T1000 (cell line): ENCODE measurements around the gene HM13.
"Not testable (repeated sequence)": the region's sequence is repeated elsewhere in the genome, so short reads cannot be mapped to it uniquely, and the experiment has no call there.

Experiments used
- DNase-seq: peaks from one replicate; lab custom pipeline; 2025; ENCODE audit warnings: mixed read lengths; lab: John Stamatoyannopoulos, UW

HM13 gene

DNA sequence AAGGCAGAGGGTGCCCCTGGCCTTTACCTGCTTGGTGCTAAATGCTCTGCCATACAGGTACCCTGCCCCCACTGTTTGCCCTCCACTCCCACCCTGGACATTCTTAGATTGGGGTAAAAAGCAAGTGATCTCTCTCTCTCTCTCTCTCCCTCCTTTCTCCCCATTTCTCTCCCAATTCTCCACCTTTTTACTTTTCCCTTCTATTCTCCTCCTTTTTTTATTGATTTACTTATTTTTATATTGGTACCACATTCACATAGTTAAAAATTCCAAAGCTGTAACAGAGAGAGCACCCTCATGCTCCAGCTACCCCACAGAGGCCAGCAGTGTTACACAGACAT is 53.1 kb downstream of the HM13 start:
- no peak for DNase-seq

DNA sequence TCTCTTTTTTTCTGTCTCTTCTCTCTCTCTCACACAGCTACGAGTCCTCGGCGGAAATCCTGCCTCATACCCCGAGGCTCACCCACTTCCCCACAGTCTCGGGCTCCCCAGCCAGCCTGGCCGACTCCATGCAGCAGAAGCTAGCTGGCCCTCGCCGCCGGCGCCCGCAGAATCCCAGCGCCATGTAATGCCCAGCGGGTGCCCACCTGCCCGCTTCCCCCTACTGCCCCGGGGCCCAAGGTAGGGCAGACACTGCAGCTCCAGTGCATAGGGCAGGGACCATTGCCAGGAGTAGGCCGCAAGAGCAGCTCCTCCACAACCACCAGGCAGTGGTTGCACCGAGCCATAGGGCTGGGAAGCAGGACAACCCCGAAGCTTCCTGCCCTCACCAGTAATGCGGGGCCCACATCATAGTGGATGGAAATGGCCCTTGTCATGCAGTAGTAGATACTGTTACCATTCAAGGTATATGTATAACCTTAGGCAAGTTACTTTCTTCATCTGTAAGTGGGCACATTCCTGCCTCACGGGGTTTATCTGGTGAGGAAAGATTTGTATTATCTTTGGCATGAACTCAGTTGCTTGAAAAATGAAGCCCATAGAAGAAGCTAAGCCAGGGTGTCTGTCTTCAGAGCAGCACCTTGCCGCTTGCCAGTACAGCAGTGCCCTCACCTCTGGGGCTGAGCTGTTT is 53.9 kb downstream of the HM13 start:
- DNase-seq = no peak

DNA sequence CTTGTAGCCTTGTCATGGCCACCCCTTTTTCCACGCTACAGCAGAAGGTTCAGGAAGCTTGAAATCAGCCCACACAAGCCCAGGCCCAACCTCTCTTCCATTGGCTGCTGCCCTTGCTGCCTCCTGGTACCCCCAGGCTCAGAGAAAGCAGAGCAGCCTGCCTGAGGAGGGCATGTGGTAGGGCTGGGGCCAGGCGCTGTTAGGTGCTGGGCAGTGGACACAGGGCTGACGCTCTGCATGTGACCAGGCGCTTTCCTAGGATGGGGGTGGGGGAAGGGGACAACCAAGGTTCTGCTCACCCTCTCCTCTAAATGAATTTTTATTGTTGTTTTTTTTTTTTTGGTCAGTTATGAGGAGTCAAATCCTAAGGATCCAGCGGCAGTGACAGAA is 54.5 kb downstream of the HM13 start:
- no peak for DNase-seq

DNA sequence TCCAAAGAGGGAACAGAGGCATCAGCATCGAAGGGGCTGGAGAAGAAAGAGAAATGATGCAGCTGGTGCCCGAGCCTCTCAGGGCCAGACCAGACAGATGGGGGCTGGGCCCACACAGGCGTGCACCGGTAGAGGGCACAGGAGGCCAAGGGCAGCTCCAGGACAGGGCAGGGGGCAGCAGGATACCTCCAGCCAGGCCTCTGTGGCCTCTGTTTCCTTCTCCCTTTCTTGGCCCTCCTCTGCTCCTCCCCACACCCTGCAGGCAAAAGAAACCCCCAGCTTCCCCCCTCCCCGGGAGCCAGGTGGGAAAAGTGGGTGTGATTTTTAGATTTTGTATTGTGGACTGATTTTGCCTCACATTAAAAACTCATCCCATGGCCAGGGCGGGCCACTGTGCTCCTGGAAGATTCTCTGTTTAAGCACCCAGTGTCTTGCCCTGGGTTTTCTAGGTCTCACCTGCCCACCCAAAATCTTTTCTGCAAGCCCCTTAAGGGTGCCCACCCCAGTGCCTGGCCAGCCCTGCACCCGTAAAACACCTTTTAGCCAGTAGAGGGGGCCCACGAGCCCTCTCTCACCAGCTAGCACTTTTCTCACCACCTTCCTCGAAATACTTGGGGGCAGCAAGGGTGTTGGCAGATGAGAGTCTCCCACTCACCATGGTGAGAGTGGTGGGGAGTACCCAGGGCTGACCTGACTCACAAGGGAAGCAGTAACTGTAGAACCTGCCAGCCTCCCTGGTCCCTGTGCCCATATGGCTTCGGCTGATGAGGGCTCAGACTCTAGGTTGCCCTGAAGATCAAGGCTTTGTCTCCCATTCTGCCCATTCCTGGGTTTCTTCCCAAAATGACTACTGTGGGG is 55.1 kb downstream of the HM13 start:
- peak; percentile 22 for DNase-seq

DNA sequence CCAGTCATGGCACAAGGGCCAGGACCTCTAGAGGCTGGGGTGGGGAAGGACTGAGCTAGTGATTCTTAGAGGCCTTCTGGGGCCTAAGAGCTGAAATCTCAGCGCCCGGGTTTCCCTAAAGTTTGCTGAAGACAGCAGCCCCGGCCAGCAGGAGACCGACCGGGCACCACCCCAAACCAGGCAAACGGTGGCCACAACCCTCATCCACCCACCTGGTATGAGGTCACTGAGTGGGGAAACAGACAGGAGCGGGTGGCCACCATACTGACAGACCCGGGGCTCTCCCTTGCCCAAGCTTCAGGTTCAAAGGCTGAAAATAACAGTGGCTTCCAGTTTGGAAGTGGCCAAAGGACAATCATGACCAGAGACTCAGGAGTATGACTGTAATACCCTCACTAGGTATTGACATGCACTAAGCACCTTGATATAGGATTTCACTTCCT is 55.8 kb downstream of the HM13 start:
- DNase-seq = no peak

DNA sequence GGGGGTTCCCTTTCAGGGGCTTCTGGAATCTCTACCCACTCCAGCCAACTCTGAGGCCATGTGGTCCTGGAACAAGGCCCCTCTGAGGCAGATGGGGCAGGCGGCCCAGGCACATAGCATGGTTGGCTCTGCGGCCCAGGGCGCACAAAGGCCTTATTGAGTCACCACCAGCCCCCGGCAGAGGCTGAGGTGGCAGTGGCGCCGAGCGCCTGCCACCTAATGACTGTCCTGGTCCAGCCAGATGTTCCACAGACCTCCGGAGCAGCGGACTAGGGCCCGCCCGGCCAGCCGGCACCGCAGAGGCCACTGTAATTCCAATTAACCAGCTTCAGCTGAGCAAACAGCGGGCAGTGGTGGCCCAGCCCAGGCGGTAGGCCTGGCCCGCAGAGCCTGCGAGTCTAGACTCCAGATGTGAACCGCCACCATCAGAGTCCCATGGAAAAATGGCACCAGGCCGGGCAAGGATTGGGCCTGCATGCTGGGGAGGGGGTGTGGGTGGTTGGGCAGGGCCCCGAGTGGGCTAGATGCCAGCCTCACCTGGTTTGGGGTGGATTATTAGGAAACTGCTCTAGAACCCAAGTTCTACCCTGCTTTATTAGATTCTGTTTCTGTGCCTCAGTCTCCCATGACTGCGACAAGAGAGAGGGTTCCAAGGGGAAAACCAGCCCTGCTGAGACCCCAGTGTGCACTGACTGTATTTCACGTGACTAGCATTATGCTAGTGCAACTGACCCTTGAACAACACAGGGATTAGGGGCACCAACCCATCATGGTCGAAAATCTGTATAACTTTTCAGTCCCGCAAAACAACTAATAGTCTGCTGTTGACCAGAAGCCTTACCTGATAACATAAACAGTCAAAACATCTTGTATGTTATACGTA is 56.7 kb downstream of the HM13 start:
- DNase-seq = no peak

DNA sequence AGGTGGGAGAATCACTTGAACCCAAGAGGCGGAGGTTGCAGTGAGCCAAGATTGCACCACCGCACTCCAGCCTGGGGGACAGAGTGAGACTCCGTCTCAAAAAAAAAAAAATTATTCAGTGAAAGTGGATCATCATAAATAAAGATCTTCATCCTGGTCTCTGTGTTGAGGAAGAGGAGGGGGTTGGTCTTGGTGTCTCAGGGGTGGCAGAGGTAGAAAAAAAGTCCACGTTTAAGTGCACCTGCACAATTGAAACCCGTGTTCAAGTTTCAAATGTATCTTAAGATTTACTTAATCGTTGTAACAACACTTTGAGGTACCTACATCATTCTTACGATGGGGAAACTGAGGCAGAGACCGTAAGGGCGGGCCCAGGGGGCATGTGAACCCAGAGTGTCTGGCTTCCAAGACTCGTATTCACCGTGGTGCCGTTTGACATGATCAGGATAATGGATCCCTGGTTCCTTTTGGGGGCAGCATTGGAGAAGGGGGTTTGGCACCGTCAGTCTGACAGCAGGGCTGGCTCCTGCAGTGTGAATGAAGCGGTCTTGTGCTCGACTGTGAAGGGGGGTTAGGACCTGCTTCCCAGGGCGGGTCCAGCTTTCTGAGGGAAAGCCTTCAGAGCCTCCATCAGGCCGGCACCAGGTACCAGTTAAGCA is 57.9 kb downstream of the HM13 start:
- DNase-seq = no peak

DNA sequence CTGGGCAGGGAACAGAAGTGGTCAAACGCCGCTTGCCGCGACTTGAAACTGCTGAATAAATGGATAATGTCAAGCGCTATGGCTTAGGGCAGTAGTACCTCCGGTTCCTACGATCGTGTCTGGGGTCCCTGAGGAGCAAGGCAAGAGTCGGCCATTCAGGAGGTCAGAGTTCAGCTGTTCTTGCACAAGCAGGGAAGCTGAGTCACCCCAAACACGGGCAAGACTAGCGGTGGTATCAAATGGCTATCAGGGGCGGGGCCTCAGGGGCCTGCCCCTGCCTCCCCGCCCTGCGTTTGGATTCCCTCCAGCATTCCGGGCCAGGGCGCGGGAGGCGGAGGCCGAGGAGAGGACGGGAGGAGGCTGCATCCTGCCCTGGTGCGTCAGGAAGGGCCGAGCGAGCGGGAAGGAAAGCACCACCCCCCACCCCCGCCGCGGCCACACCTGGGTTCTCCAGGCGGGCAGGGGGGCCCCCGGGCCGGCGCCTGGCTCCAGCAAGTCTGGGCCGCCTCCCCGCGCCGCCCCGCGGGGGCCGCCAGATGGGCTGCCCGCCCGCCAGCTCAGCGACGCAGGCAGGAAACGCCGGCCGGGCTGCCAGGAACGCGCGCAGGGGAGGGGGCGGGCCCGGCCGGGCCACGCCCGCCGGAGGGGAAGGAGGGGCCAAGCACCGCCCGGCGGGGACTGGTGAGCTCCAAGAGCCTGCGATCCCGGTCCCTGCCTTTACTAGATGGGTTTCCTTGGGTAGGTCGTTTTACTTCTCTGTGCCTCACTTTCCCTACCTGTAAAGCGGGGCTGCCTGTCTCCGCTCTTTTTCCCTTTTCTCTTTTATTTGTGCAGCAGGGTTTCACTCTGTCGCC is 58.7 kb downstream of the HM13 start:
- DNase-seq = peak; percentile 92

DNA sequence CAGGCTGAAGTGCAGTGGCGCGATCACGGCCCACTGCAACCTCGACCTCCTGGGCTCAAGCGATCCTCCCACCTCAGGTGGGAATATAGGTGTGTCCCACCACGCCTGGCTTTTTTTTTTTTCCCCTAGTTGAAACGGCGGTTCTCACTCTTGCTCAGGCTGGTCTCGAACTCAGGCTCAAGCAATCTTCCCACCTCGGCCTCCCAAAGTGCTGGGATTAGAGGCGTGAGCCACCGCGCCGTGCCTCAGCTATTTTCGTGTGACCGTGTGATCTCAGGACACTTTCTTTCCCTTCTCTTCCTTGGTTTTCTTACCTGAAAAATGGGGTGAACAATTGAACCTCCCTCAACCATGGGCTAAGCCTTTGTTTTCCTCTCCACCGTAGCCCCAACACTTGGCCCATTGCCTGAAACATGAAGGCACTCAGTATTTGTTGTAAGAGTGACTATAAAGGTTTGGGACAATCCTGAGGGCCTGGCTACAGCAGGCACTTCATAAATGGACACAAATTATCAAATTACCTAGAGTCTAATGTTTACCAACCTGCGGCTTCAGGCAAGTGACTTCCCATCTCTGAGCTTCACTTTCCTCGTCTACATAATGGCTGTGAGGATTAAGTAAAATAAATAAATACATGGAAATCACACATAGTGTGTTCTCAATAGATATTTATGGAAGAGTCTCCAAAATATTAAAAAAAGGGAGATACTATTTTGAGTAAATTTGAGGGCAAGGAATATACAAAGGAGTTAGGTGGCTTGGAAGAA is 59.5 kb downstream of the HM13 start:
- no peak for DNase-seq

DNA sequence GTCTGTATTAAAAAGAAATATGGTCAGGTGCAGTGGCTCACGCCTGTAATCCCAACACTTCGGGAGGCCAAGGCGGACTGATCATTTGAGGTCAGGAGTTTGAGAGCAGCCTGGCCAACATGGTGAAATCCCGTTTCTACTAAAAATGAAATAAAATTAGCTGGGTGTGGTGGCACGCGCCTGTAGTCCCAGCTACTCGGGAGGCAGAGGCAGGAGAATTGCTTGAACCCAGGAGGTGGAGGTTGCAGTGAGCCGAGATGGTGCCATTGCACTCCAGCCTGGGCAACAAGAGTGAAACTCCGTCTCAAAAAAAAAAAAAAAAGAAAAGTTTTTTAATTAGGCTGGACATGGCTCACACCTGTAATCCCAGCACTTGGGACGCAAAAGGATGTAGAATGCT is 60.7 kb downstream of the HM13 start:
- DNase-seq = not testable (repeated sequence)

DNA sequence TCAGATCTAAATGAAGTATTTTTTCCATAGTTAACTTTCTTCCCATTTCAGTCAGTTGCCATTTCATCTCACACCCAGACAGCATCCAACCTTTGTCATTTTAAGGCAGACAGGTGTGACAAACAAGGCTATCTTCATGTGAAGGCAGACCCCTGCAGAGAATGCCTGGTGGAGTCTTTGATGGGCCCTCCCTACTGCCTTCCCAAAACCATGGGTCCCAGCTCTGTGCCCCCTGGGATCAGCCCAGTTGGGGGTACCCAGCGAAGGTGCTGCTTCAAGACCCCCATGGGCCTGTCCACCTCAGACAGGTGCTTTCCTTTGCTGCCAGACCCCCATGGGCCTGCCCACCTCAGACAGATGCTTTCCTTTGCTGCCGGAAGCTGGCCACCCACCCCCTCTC is 62.5 kb downstream of the HM13 start:
- no peak for DNase-seq

DNA sequence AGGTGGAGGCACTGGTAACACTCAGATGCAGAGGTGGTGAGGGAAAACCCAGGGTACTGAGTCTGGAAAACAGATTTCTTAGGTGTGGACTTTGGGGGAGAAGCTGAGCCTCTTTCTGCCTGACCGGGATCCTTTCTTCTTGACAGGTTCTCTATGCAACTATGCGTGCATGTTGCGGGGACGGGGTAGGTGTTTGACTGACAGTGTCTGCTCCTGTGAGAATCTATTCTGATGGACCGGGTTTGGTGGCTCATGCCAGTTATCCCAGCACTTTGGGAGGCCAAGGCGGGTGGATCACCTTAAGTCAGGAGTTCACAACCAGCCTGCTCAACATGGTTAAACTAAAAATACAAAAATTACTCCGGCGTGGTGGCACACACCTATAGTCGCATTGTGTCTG is 63.0 kb downstream of the HM13 start:
- no peak for DNase-seq

DNA sequence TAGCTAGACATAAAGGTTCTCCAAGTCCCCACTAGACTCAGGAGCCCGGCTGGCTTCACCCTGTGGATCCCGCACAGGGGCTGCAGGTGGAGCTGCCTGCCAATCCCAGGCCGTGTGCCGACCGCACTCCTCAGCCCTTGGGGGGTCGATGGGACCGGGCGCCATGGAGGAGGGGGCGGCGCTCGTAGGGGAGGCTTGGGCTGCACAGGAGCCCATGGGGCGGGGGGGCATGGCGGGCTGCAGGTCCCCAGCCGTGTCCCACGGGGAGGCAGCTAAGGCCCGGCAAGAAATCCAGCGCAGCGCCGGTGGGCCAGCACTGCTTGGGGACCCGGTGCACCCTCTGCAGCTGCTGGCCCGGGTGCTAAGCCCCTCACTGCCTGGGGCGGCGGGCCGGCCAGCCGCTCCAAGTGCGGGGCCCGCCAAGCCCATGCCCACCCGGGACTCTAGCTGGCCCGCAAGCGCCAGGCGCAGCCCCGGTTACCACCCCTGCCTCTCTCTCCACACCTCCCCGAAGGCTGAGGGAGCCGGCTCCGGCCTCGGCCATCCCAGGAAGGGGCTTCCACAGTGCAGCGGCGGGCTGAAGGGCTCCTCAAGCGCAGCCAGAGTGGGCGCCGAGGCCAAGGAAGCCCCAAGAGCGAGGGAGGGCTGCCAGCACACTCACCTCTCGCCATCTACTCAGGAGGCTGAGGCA is 64.4 kb downstream of the HM13 start:
- no peak for DNase-seq

DNA sequence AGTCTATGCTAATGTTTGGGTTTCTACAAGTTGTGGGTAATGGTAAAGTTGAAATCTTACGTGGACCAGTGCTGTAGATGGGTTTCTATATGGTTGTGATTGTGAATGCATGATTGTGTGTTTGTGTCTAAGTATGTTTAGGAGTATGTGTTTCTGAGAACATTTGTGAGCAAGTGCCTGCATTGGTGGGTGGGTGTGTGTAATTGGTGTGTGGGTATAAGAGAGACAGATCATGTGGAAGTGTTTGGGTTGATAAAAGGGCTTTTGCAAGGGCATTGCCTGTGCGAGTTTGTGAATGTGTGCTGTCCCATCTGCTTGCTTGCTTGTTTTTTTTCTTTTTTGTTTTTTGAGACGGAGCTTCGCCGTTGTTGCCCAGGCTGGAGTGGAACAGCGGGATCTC is 65.0 kb downstream of the HM13 start:
- DNase-seq = no peak

DNA sequence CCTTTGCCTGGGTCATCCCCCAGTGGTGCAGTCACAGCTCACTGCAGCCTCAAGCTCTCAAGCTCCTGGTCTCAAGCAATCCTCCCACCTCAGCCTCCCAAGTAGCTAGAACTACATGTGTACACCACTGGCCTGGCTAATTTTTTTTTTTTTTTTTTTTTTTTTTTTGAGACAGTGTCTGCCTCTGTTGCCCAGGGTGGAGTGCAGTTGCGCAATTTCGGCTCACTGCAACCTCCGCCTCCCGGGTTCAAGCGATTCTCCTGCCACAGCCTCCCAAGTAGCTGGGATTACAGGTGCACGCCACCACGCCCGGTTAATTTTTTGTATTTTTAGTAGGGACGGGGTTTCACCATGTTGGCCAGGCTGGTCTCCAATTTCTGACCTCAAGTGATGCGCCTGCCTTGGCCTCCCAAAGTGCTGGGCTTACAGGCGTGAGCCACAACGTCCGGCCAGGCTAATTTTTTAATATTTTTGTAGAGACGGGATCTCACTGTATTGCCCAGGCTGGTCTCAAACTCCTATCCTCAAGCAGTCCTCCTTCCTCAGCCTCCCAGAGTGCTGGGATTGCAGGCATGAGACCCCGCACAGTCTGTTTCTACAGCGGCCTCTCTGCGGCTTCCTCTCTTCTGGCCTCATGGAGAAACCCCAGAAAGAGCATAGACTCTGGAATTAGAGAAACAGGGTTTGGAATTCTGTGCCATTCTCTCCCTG is 65.9 kb downstream of the HM13 start:
- DNase-seq = not testable (repeated sequence)

DNA sequence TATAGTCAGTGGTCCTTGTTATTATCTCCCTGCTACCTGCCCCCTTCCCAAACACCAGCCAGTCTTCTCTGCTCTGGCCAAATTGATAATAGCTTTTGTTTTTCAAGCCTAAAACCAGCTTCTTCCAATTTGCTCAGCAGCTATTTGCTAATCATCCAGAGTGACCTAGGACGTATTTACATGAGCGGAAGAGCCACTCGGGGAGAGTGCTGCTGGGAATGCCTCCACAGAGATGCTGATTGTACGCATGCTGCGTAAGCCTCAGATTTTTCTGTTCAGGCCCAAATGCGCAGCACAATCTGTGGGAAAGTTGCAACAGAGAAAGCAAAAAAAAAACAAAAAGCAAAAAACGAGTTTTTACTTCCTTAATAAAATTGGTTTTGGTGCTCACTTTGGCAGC is 66.5 kb downstream of the HM13 start:
- DNase-seq = no peak

DNA sequence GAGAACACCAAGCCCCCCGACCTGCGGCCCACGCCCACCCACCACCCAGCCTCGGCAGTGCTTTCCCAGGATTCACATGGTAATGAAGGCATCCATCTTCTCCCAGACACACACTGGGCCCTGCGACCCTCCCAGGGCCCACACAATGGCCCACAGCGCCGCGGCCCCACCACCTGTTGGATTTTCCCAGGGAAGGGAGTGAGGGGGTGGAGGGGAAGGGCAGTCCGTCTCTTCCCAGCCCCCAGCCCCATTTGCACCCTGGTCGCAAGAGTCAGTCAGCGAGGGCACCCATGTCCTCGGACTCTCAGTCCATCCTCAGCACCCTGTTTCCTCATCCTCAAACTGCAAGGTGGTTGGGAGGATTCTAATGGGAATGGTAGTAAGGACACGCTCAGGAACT is 67.1 kb downstream of the HM13 start:
- no peak for DNase-seq

DNA sequence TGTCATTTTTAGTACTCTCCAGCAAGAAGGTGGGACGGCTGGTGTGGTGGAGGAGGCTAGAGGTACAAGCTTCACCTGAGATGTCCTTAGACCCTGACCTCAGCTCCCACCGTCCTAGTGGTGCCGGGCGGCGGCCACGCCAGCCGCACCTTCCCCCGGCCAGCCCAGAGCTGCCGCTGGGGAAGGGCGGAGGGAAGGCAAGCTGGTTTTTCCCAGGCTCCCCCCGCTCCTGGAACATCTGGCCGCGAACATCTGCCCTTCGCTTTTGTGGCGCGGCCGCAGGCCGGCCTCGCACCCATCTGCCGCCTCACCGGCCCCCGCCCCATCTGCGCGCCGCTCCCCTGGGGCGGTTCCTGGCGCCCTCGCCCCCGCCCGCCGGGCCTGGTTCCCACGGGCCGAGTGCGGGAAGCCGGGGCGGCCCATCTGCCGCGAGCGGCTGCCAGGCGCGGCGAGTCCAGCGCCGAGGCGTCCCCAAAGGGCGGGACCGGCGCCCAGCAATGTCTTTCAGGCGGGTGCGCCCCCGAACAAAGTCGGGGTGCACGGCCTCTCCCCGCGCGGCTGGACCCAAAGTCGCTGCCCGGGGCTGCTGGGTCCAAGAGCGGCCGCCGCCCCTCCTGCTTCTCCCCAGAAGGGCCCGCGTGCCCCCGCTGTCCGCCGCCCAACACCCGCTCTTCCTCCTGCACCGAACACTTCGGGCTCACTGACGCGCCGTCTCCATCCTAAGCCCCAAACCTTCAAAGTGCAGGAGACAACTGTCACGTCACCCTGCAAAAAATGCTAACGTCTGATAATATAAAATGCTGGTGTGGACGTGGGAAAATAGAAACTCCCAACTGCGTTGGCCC is 73.5 kb downstream of the HM13 start:
- no peak for DNase-seq
